Activated CD8-positive, alpha-beta T cell treated with anti-CD3 and anti-CD28 coated beads for 36 hours (primary cell): ENCODE results near the gene C1orf232. TPM values are rescaled to one million over a fixed set of nuclear protein-coding genes. Genes with fewer than 3 reads are reported as not detected.

Experiments used
- ATAC-seq: fragments of 200-7000 bp; cut with Tn5 transposase; one replicate; pipeline ENCODE4 v1.10.0; 2021; ENCODE audit warnings: mild to moderate bottlenecking, moderate library complexity
- CTCF ChIA-PET: fragments of 350-600 bp; sonication (Branson Sonifier 250); formaldehyde crosslinking; loops from one replicate; lab custom pipeline; 2021; ENCODE audit warnings: antibody characterized with exemption; lab: Charles Lee
- POLR2A ChIA-PET: fragments of 350-600 bp; sonication (Branson Sonifier 250); formaldehyde crosslinking; loops from one replicate; lab custom pipeline; 2021; ENCODE audit warnings: antibody characterized with exemption; lab: Charles Lee
- DNase-seq: peaks from one replicate; pipeline ENCODE4 v3.0.0-alpha.2; 2020
- H3K27ac Mint-ChIP-seq: one replicate; pipeline ENCODE4 v1.8.0; 2021; ENCODE audit warnings: mild to moderate bottlenecking, mixed read lengths
- H3K27me3 Mint-ChIP-seq: one replicate; pipeline ENCODE4 v1.8.0; 2021; ENCODE audit warnings: mixed read lengths
- H3K36me3 Mint-ChIP-seq: one replicate; pipeline ENCODE4 v1.8.0; 2021; ENCODE audit warnings: low read depth, mixed read lengths
- H3K4me1 Mint-ChIP-seq: one replicate; pipeline ENCODE4 v1.8.0; 2021; ENCODE audit warnings: low read depth, mixed read lengths
- H3K4me3 Mint-ChIP-seq: one replicate; pipeline ENCODE4 v1.8.0; 2021; ENCODE audit warnings: mild to moderate bottlenecking, moderate library complexity, mixed read lengths
- H3K9me3 Mint-ChIP-seq: one replicate; pipeline ENCODE4 v1.8.0; 2021; ENCODE audit warnings: mixed read lengths
- intact Hi-C: fragments of 100-400 bp; cut with micrococcal nuclease; formaldehyde crosslinking; loops from one replicate; pipeline ENCODE4 v1.10.0; 2022
- total RNA-seq, 2 experiments: library from RNA; stranded (reverse); gene quantifications; one replicate each; pipeline ENCODE4 v1.2.3, GENCODE V29; 2021
- TF ChIP-seq, protein P1 (sequence below): fragments of 200-600 bp; IDR thresholded peaks from one replicate; pipeline ENCODE4 v1.8.0; 2022; ENCODE audit warnings: antibody characterized with exemption, mild to moderate bottlenecking

The C1orf232 gene
- total RNA-seq, 2 experiments from 2014 or later = not detected

DNA sequence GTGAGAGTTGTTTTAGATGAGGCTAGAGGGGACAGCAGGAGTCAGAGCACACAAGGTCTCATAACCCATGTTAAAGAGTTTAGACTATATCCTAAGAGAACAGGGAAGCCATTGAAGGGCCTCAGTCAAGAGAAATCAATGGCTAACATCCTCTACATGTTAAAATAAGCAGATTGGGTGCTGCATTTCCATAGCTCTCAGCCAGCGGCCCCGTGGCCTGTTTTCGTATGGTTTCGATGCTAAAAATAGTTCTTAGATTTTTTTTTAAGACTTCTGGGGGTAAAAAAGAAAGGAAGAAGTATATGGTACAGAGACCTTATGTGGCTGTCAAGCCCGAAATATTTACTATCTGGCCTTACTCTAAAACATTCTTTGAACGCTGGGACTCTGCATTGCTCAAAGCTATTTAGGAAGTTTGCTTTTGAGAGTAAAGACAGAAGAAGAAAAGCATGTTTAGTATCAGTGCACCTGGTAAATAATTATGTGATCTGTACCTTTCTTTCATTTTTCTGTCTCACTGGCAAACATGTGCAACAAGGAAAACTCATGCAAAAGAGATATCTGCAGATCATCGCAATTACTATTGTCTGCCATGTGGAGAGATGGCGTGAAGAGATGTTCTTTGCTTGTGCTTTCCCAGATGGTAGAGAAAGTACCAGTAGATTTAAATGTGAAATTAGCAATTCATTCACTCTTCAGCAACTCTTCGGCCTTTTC is 48.7 kb downstream of the C1orf232 start:
- peak overlapping the region; percentile 31 for H3K4me3 Mint-ChIP-seq
- peaks cover 41% of the 10 kb centered on the region for H3K4me1 Mint-ChIP-seq
- H3K9me3 Mint-ChIP-seq = no peaks in the 10 kb centered on the region
- TF ChIP-seq, protein P1, sequence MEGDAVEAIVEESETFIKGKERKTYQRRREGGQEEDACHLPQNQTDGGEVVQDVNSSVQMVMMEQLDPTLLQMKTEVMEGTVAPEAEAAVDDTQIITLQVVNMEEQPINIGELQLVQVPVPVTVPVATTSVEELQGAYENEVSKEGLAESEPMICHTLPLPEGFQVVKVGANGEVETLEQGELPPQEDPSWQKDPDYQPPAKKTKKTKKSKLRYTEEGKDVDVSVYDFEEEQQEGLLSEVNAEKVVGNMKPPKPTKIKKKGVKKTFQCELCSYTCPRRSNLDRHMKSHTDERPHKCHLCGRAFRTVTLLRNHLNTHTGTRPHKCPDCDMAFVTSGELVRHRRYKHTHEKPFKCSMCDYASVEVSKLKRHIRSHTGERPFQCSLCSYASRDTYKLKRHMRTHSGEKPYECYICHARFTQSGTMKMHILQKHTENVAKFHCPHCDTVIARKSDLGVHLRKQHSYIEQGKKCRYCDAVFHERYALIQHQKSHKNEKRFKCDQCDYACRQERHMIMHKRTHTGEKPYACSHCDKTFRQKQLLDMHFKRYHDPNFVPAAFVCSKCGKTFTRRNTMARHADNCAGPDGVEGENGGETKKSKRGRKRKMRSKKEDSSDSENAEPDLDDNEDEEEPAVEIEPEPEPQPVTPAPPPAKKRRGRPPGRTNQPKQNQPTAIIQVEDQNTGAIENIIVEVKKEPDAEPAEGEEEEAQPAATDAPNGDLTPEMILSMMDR = no peak
- peaks cover 42% of the 10 kb centered on the region for H3K36me3 Mint-ChIP-seq
- CTCF ChIA-PET = interaction anchor here (0.8 to 13.9 kb wide), 4 partner anchors 9 to 114 kb away, joined by 3 to 164 read pairs (median 4); partner anchors contain the start of gene CEP85
- intact Hi-C loops = no loop called here
- ATAC-seq (peak; percentile 34), DNase-seq (peak; percentile 23)
- H3K27ac Mint-ChIP-seq = peak overlapping the region; percentile 85
- no peaks in the 10 kb centered on the region for H3K27me3 Mint-ChIP-seq
- POLR2A ChIA-PET = interaction anchor here (0.7 kb wide), 1 partner anchor 9 kb away, joined by 3 read pairs; the partner anchor contains the start of gene PDIK1L

DNA sequence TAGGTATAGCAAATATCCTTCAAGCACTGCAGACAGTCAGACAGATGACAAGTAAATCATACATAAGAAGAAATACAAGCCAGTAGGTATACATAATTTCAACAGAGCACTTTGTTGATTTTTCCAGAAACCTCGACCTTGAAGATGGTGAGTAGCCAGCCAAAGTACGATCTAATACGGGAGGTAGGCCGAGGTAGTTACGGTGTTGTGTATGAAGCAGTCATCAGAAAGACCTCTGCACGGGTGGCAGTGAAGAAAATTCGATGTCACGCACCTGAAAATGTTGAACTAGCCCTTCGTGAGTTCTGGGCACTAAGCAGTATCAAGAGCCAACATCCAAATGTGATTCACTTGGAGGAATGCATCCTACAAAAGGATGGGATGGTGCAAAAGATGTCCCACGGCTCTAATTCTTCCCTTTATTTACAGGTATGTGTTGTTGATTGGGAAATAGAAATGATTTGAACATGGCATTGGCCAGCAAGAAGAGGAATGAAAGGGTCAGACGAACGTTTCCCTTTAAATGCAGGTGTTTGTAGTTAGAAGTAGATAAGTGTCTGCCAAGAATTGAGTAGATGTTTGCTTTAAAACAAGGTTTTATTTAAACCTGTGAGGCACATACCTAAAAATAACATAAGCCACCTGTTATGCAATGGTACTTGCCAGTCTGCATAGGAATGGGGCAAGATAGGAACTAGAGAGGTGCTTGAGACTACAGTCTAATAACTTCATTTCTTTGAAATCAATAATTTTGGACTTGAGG is 54.4 kb downstream of the C1orf232 start:
- Mint-ChIP-seq H3K27ac (no peak overlapping the region), H3K4me3 (no peak overlapping the region), H3K4me1 (peaks cover 31% of the 10 kb centered on the region), H3K9me3 (no peaks in the 10 kb centered on the region), H3K27me3 (no peaks in the 10 kb centered on the region), H3K36me3 (peaks cover 29% of the 10 kb centered on the region)
- DNase-seq = no peak
- intact Hi-C loops = no loop called here
- ChIA-PET POLR2A (interaction anchor here (0.6 to 1.7 kb wide), 3 partner anchors 9 to 207 kb away, joined by 3 to 4 read pairs (median 3); no protein-coding TSS in a partner anchor), CTCF (interaction anchor here (1.1 to 3.8 kb wide), 2 partner anchors 30 kb away, joined by 3 to 24 read pairs; no protein-coding TSS in a partner anchor)
- TF ChIP-seq, protein P1 = no peak
- ATAC-seq = no peak

Other genes starting within 250 kb of the C1orf232 start
- 1 to 10 TPM; 7.4 to 8.0 TPM for gene PAFAH2, start 170.9 kb downstream of the C1orf232 start, total RNA-seq
- gene EXTL1, start 147.2 kb downstream of the C1orf232 start, total RNA-seq = not detected
- gene SLC30A2, start 122.8 kb downstream of the C1orf232 start, total RNA-seq = not detected
- gene TRIM63, start 101.3 kb downstream of the C1orf232 start, total RNA-seq = under 1 TPM in 1 of 2 experiments, not detected in 1; 0.18 TPM
- gene PDIK1L, start 57.1 kb downstream of the C1orf232 start, total RNA-seq = 10 to 100 TPM; 11.7 to 13.4 TPM
- gene FAM110D, start 9.9 kb downstream of the C1orf232 start, total RNA-seq = not detected
- 10 to 100 TPM; 40.9 to 41.1 TPM for gene ZNF593, start 945 bp upstream of the C1orf232 start, total RNA-seq
- gene ZNF593OS, start 2.9 kb upstream of the C1orf232 start, total RNA-seq = not detected
- 1 to 10 TPM; 1.2 to 1.4 TPM for gene CNKSR1, start 8.5 kb upstream of the C1orf232 start, total RNA-seq
- not detected for gene CATSPER4, start 21.6 kb upstream of the C1orf232 start, total RNA-seq
- gene CEP85, start 65.2 kb upstream of the C1orf232 start, total RNA-seq = 10 to 100 TPM; 32.8 to 33.7 TPM
- gene SH3BGRL3, start 111.1 kb upstream of the C1orf232 start, total RNA-seq = 100 to 1,000 TPM; 309 to 316 TPM
- 10 to 100 TPM; 24.9 to 26.0 TPM for gene UBXN11, start 137.7 kb upstream of the C1orf232 start, total RNA-seq
- 100 to 1,000 TPM; 324 to 344 TPM for gene CD52, start 149.0 kb upstream of the C1orf232 start, total RNA-seq
- gene CRYBG2, start 185.2 kb upstream of the C1orf232 start, total RNA-seq = 1 to 10 TPM; 4.5 to 6.4 TPM
- gene ZNF683, start 203.8 kb upstream of the C1orf232 start, total RNA-seq = 1 to 10 TPM in 1 of 2 experiments, under 1 TPM in 1; 0.69 to 1.3 TPM
- not detected for gene LIN28A, start 241.9 kb upstream of the C1orf232 start, total RNA-seq